SK-N-SH treated with all-trans-retinoic acid at 6 μM for 48 hours (cell line): ENCODE results near the gene AGPS.

Experiments used
- ATAC-seq: fragments of 200-7000 bp; cut with Tn5 transposase; 3 replicates; pipeline ENCODE4 v1.9.1; 2020; ENCODE audit warnings: mild to moderate bottlenecking, moderate library complexity
- ARNTL ChIP-seq: fragments of 450-650 bp; formaldehyde crosslinking; IDR thresholded peaks from 2 replicates; pipeline ENCODE4 v1.5.0; 2020; ENCODE audit warnings: low read depth, mild to moderate bottlenecking, moderate library complexity, borderline replicate concordance
- BACH2 ChIP-seq: fragments of 250-450 bp; sonication (Bioruptor Pico); IDR thresholded peaks from 2 replicates; pipeline ENCODE4 v1.9.0; 2021; ENCODE audit warnings: mild to moderate bottlenecking, borderline replicate concordance
- CSDC2 ChIP-seq: fragments of 250-450 bp; sonication (Bioruptor Pico); IDR thresholded peaks from 2 replicates; pipeline ENCODE4 v1.5.0; 2020; ENCODE audit warnings: mild to moderate bottlenecking, moderate library complexity
- ESRRG ChIP-seq: fragments of 250-450 bp; sonication (Bioruptor Pico); IDR thresholded peaks from 2 replicates; pipeline ENCODE4 v1.6.1; 2021; ENCODE audit warnings: mild to moderate bottlenecking
- ISL1 ChIP-seq: fragments of 250-450 bp; sonication (Bioruptor Pico); IDR thresholded peaks from 2 replicates; pipeline ENCODE4 v2.1.2; 2022; ENCODE audit warnings: mild to moderate bottlenecking, moderate library complexity
- OSR1 ChIP-seq: fragments of 250-450 bp; sonication (Bioruptor Pico); IDR thresholded peaks from 2 replicates; pipeline ENCODE4 v1.8.0; 2022; ENCODE audit warnings: moderate library complexity, mild to moderate bottlenecking, inconsistent platforms
- PATZ1 ChIP-seq: fragments of 250-450 bp; sonication (Bioruptor Pico); IDR thresholded peaks from 2 replicates; pipeline ENCODE4 v1.8.0; 2020; ENCODE audit warnings: mild to moderate bottlenecking, moderate library complexity, borderline replicate concordance
- POU6F1 ChIP-seq: fragments of 250-450 bp; sonication (Bioruptor Pico); IDR thresholded peaks from 2 replicates; pipeline ENCODE4 v1.8.0; 2021; ENCODE audit warnings: low read depth, mild to moderate bottlenecking, moderate library complexity, borderline replicate concordance
- PPARA ChIP-seq: fragments of 250-450 bp; sonication (Bioruptor Pico); IDR thresholded peaks from 2 replicates; pipeline ENCODE4 v1.5.0; 2020; ENCODE audit warnings: mild to moderate bottlenecking, borderline replicate concordance
- RARB ChIP-seq: fragments of 250-450 bp; sonication (Bioruptor Pico); IDR thresholded peaks from 2 replicates; pipeline ENCODE4 v1.8.0; 2021; ENCODE audit warnings: mild to moderate bottlenecking, moderate library complexity
- SNAI2 ChIP-seq: fragments of 250-450 bp; sonication (Bioruptor Pico); IDR thresholded peaks from 2 replicates; pipeline ENCODE4 v1.5.0; 2020; ENCODE audit warnings: mild to moderate bottlenecking, moderate library complexity
- TCF4 ChIP-seq: fragments of 250-450 bp; sonication (Bioruptor Pico); IDR thresholded peaks from 2 replicates; pipeline ENCODE4 v1.8.0; 2021; ENCODE audit warnings: mild to moderate bottlenecking, moderate library complexity, borderline replicate concordance
- TOX ChIP-seq: fragments of 250-450 bp; sonication (Bioruptor Pico); IDR thresholded peaks from 2 replicates; pipeline ENCODE4 v1.8.0; 2021; ENCODE audit warnings: mild to moderate bottlenecking, moderate library complexity, borderline replicate concordance
- TSHZ2 ChIP-seq: fragments of 250-450 bp; sonication (Bioruptor Pico); IDR thresholded peaks from 2 replicates; pipeline ENCODE4 v1.5.0; 2020; ENCODE audit warnings: mild to moderate bottlenecking, moderate library complexity
- ZC3H10 ChIP-seq: fragments of 250-450 bp; sonication (Bioruptor Pico); IDR thresholded peaks from 2 replicates; pipeline ENCODE4 v1.5.1; 2021; ENCODE audit warnings: mild to moderate bottlenecking, moderate library complexity
- ZFP3 ChIP-seq: fragments of 250-450 bp; sonication (Bioruptor Pico); IDR thresholded peaks from 2 replicates; pipeline ENCODE4 v1.5.0; 2020; ENCODE audit warnings: mild to moderate bottlenecking, moderate library complexity
- ZFP30 ChIP-seq: fragments of 450-650 bp; formaldehyde crosslinking; IDR thresholded peaks from 2 replicates; pipeline ENCODE4 v1.5.0; 2022; ENCODE audit warnings: mild to moderate bottlenecking, moderate library complexity
- ZNF565 ChIP-seq: fragments of 450-650 bp; formaldehyde crosslinking; conservative IDR thresholded peaks from 2 replicates; pipeline ENCODE4 v1.5.0; 2020; ENCODE audit warnings: low read depth, mild to moderate bottlenecking, moderate library complexity
- ZNF70 ChIP-seq: fragments of 450-650 bp; formaldehyde crosslinking; IDR thresholded peaks from 2 replicates; pipeline ENCODE4 v1.5.0; 2020; ENCODE audit warnings: mild to moderate bottlenecking, moderate library complexity
- ZNF8 ChIP-seq: fragments of 450-650 bp; formaldehyde crosslinking; IDR thresholded peaks from 2 replicates; pipeline ENCODE4 v1.5.0; 2020; ENCODE audit warnings: mild to moderate bottlenecking, moderate library complexity
- TF ChIP-seq, protein P1 (sequence below): fragments of 250-450 bp; sonication (Bioruptor Pico); IDR thresholded peaks from 2 replicates; pipeline ENCODE4 v1.5.1; 2020; ENCODE audit warnings: low read depth, mild to moderate bottlenecking, moderate library complexity

AGPS gene

DNA sequence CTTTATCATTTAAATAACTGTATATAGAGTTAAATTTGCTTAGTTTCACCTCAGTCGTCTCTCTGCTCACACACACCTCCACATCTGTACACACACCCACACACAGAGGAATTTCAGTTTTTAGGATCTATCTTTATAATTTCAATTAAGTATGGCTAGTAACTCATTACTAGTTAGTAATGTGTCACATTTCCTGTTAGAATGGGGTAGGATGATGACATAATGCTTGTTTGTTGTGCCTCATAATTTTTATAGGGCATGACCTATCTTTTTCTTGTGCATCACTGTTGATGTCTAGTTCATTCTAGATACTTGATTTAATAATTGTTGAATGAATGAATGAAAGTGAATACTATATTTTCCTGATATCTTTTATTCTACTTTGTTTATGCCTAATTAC, 108.6 kb downstream of the AGPS start:
- no peak for TF ChIP-seq ISL1 (CRISPR knock-in tag)
- TF ChIP-seq ESRRG (CRISPR knock-in tag): no peak
- TF ChIP-seq TSHZ2 (CRISPR knock-in tag): no peak
- no peak for TF ChIP-seq ZFP30
- TF ChIP-seq ZNF8: no peak
- TF ChIP-seq, protein P1, sequence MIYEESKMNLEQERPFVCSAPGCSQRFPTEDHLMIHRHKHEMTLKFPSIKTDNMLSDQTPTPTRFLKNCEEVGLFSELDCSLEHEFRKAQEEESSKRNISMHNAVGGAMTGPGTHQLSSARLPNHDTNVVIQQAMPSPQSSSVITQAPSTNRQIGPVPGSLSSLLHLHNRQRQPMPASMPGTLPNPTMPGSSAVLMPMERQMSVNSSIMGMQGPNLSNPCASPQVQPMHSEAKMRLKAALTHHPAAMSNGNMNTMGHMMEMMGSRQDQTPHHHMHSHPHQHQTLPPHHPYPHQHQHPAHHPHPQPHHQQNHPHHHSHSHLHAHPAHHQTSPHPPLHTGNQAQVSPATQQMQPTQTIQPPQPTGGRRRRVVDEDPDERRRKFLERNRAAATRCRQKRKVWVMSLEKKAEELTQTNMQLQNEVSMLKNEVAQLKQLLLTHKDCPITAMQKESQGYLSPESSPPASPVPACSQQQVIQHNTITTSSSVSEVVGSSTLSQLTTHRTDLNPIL (CRISPR knock-in tag): no peak
- no peak for TF ChIP-seq BACH2
- no peak for TF ChIP-seq ZC3H10 (CRISPR knock-in tag)
- TF ChIP-seq POU6F1: no peak
- no peak for TF ChIP-seq ZFP3
- TF ChIP-seq ZNF70 (CRISPR knock-in tag): no peak
- no peak for TF ChIP-seq TOX (CRISPR knock-in tag)
- TF ChIP-seq ARNTL (CRISPR knock-in tag): no peak
- TF ChIP-seq TCF4: no peak
- no peak for TF ChIP-seq PATZ1
- TF ChIP-seq SNAI2: no peak
- TF ChIP-seq ZNF565 (CRISPR knock-in tag): no peak
- ATAC-seq: no peak

DNA sequence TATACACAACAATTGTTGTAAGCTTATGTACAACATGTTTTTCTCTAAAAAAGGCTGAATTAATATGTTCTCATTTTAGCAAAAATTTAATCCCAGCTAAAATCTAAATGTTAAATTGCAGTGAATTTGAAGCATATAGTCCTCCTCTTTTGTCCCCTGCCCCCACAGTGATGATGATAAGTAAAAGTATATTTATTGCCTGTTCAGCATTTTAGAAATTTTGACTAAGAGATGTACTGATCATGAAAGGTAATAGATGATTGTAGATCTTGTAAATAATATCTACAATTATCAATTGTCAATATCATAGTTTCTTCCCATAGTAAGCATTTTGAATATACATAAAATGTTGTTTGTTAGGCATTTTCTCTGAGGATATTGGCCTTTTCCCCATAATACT, 113.9 kb downstream of the AGPS start:
- TF ChIP-seq RARB (CRISPR knock-in tag) (no peak), ZFP3 (no peak), PPARA (CRISPR knock-in tag) (no peak)
- TF ChIP-seq, all 23 proteins: peak for 0
- ATAC-seq: no peak

DNA sequence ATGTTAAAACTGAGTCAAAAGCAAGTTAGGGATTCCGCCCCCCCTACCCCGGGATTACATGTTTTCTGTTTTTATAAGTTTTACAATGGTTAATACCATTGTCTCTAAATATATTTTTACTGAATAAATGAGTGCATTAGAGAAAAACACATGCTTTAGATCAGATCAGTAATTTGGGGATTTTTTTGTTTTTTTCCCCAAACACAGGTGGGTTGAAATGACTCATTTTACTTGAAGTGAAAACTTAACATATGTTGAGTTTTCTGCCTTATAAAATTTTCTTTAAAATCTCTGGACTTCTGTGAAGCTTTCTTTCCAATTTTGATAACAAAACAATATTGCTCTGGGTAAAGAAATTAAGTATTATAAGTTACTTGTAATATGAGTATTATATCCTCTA, 114.4 kb downstream of the AGPS start:
- TF ChIP-seq, protein P1 (CRISPR knock-in tag): no peak
- TF ChIP-seq ZNF565 (CRISPR knock-in tag) (no peak), TSHZ2 (CRISPR knock-in tag) (no peak), BACH2 (no peak), OSR1 (CRISPR knock-in tag) (no peak), ESRRG (CRISPR knock-in tag) (no peak), ZFP3 (no peak), PATZ1 (no peak), TOX (CRISPR knock-in tag) (no peak), RARB (CRISPR knock-in tag) (no peak), CSDC2 (CRISPR knock-in tag) (no peak), ZNF8 (no peak), SNAI2 (no peak)

More for the DNA sequence above, 114.4 kb downstream of the AGPS start:
- no peak for ATAC-seq
